Measurements from ENCODE around the gene KDM4B.
A peak's percentile ranks its signal among the peaks of the same experiment; 100 is the strongest.
"Not testable (repeated sequence)": the region's sequence is repeated elsewhere in the genome, so short reads cannot be mapped to it uniquely, and the experiment has no call there.

Gene KDM4B

DNA sequence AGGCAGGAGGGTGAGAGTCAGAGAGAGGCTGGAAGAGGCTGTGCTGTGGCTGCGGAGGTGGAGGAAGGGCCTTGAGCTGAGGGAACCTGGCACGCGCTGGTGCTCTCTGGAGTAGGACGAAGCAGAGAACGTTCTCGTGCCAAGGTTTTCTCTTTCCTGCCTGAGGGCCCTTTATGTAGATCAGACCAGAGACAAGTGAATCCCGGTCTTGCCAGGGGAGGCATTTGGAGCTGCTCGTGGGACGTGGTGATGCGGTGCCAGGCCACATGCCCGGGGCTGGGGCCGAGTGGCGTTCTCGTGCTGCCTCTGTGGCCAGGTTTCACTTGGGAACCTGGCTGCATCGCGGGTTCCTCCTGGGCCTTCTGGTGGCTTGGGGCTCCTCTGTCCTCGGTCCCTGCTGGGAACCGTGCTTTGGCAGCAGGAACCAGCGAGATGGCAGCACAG, 54.2 kb downstream of the KDM4B start:
- TF ChIP-seq, protein P1, sequence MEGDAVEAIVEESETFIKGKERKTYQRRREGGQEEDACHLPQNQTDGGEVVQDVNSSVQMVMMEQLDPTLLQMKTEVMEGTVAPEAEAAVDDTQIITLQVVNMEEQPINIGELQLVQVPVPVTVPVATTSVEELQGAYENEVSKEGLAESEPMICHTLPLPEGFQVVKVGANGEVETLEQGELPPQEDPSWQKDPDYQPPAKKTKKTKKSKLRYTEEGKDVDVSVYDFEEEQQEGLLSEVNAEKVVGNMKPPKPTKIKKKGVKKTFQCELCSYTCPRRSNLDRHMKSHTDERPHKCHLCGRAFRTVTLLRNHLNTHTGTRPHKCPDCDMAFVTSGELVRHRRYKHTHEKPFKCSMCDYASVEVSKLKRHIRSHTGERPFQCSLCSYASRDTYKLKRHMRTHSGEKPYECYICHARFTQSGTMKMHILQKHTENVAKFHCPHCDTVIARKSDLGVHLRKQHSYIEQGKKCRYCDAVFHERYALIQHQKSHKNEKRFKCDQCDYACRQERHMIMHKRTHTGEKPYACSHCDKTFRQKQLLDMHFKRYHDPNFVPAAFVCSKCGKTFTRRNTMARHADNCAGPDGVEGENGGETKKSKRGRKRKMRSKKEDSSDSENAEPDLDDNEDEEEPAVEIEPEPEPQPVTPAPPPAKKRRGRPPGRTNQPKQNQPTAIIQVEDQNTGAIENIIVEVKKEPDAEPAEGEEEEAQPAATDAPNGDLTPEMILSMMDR (IDR thresholded peaks at IDR 0.05; ENCODE audit: control insufficient read depth, insufficient read depth, low read depth, low read length, missing control alignments), result no peak
- H3K4me3 ChIP-seq (ENCODE audit: control insufficient read depth, low read depth, low read length), result no peak overlapping the region
- DNase-seq (ENCODE audit: low read depth), result no peak

DNA sequence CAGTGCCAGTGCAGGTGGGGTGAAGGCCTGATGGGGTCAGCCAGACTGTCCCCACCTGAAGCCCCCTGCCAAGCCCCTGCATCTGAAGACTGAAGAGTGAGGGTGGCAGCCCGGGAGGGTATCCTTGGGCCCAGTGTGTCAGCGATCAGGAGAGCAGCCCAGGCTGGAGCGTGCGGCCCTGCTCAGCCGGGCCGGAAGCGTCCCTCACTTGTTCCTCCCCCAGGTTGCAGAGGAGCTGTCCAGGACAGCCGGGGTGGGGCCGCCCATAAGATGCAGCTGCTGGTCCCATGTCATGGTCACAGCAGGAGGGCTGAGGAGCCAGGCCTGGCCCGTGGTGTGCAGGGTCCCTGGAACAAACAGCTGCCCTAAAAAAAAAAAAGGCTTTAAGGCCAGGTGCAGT, 55.4 kb downstream of the KDM4B start:
- no peak overlapping the region for H3K4me3 ChIP-seq (ENCODE audit: control insufficient read depth, low read depth, low read length)
- no peak for DNase-seq (ENCODE audit: low read depth)
- TF ChIP-seq, protein P1 (IDR thresholded peaks at IDR 0.05; ENCODE audit: control insufficient read depth, insufficient read depth, low read depth, low read length, missing control alignments), result no peak

DNA sequence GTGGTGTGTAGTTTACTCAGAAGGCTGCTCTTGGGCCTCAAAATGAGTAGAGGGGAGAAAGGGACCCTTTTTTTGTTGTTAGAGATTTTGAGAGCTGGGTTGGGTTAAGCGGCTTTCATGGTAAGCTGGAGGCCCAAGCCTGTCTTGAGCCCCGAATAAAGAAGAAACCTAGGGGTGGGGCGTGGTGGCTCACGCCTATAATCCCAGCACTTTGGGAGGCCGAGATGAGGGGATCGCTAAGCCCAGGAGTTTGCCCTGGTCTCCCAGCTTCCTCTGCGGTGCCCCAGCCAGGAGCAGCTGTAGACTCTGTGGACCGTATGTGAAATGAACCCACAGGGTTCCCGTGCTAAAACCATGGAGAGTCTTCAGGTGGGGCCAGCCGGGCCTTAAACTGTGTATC, 56.1 kb downstream of the KDM4B start:
- no peak overlapping the region for H3K4me3 ChIP-seq (ENCODE audit: control insufficient read depth, low read depth, low read length)
- TF ChIP-seq, protein P1 (IDR thresholded peaks at IDR 0.05; ENCODE audit: control insufficient read depth, insufficient read depth, low read depth, low read length, missing control alignments), result no peak
- no peak for DNase-seq (ENCODE audit: low read depth)

DNA sequence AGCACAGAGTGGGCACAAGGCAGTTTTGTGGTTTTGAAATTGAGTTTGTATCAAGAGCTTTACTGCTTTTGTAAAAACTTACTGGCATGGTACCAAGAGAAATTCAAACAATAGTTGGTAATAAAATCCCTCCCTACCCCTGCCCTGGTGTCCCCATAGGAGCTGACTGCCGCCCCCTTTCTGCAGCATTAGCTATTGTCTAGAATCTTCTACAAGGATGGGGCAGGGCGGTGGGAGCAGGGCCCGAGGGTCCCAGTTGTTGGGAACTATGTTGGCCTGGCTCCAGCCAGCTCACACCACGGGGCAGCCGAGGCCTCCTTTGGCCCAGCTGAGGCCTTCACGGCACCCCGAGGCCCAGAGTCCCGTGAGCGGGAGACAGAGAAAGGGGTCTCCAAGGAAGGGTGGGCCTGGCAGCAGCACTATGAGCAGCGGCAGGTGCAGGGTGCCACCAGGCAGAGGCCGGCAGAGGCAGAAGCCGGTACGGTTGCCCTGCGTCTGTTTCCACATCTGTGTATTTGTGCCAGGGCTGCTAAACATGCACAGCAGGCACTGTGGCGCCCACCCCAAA, 57.9 kb downstream of the KDM4B start:
- DNase-seq (ENCODE audit: low read depth), result no peak
- H3K4me3 ChIP-seq (ENCODE audit: control insufficient read depth, low read depth, low read length), result no peak overlapping the region
- TF ChIP-seq, protein P1 (IDR thresholded peaks at IDR 0.05; ENCODE audit: control insufficient read depth, insufficient read depth, low read depth, low read length, missing control alignments), result peak; percentile 21

DNA sequence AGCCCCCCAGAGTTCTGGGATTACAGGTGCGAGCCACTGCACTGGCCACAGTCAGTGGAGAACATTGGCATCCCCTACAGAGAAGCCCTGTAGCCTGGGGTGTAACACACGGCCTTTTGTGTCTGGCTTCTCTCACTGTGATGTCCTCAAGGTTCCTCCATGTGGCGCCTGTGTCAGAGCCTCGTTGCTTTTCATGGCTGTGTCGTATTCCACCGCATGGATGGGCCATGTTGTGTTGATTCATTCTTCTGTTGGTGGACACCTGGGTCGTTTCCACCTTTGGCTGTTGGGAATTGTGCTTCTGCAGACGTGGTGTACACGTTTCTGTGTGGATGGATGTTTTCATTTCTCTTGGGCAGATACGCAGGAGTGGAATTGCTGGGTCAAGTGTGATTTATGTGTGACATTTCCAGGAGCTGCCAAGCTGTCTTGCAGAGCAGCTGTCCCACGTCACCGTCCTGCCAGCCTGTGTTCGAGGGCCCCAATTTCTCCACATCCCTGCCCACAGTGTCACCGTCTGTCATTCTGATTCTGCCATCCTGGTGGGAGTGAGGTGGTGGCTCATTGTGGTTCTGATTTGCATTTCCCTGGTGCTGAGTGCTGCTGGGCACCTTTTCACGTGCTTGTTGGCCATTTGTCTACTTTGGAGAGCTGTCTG, 59.4 kb downstream of the KDM4B start:
- H3K4me3 ChIP-seq (ENCODE audit: control insufficient read depth, low read depth, low read length), result no peak overlapping the region
- TF ChIP-seq, protein P1 (IDR thresholded peaks at IDR 0.05; ENCODE audit: control insufficient read depth, insufficient read depth, low read depth, low read length, missing control alignments), result no peak
- DNase-seq (ENCODE audit: low read depth), result no peak

DNA sequence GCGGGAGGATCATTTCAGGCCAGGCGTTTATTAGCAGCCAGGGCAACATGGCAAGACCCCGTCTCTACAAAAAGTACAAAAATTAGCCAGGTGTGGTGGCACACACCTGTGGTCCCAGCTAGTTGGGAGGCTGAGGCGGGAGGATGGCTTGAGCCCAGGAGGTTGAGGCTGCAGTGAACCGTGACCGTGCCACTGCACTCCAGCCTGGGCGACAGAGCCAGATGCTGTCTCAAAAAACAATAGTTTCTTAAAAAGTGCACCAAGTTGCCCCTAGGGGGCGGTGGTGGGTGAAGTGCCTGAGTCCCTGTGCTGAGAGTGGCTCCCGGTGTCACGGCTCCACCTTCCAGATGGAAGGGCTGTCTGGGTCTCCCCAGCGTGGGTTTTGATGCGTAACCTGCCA, 60.7 kb downstream of the KDM4B start:
- not testable (repeated sequence) for H3K4me3 ChIP-seq (ENCODE audit: control insufficient read depth, low read depth, low read length); DNase-seq (ENCODE audit: low read depth)
- TF ChIP-seq, protein P1 (IDR thresholded peaks at IDR 0.05; ENCODE audit: control insufficient read depth, insufficient read depth, low read depth, low read length, missing control alignments), result peak; percentile 77
